GM23338 (cell line): ENCODE data around the gene CCDC82. TPM values are rescaled to one million over a fixed set of nuclear protein-coding genes. Genes with fewer than 3 reads are reported as not detected.

Experiments
- ATAC-seq: fragments of 200-7000 bp; cut with Tn5 transposase; 3 replicates; pipeline ENCODE4 v1.9.1; 2020
- DNase-seq: peaks from one replicate; pipeline ENCODE4 v3.0.0-alpha.2; 2015; ENCODE audit warnings: low spot score
- H2AFZ ChIP-seq: fragments of 200-600 bp; sonication (generic); 2 replicates; pipeline ENCODE4 v1.8.0; 2016; ENCODE audit warnings: antibody characterized with exemption, mild to moderate bottlenecking, moderate library complexity
- H3F3A ChIP-seq: fragments of 200-600 bp; sonication (generic); replicated peaks from 2 replicates; pipeline ENCODE4 v1.8.0; 2017; ENCODE audit warnings: antibody characterized with exemption, mixed run types, low read depth
- H3K27ac ChIP-seq: fragments of 200-600 bp; sonication (generic); 2 replicates; pipeline ENCODE4 v1.6.1; 2016; ENCODE audit warnings: low read depth
- H3K27me3 ChIP-seq: fragments of 200-600 bp; sonication (generic); 2 replicates; pipeline ENCODE4 v1.8.0; 2016; ENCODE audit warnings: mild to moderate bottlenecking, mixed run types, moderate library complexity; ENCODE audit not compliant: insufficient read depth
- H3K36me3 ChIP-seq: fragments of 200-600 bp; sonication (generic); 2 replicates; pipeline ENCODE4 v1.8.0; 2016; ENCODE audit warnings: mild to moderate bottlenecking; ENCODE audit not compliant: insufficient read depth
- H3K4me1 ChIP-seq: fragments of 200-600 bp; sonication (generic); 2 replicates; pipeline ENCODE4 v1.8.0; 2016; ENCODE audit warnings: mild to moderate bottlenecking, moderate library complexity; ENCODE audit not compliant: insufficient read depth
- H3K4me2 ChIP-seq: fragments of 200-600 bp; sonication (generic); 2 replicates; pipeline ENCODE4 v1.7.1; 2017; ENCODE audit warnings: mixed run types
- H3K4me3 ChIP-seq: fragments of 200-600 bp; sonication (generic); 2 replicates; pipeline ENCODE4 v1.6.1; 2016; ENCODE audit warnings: mixed run types
- H3K79me2 ChIP-seq: fragments of 200-600 bp; sonication (generic); replicated peaks from 2 replicates; pipeline ENCODE4 v1.8.0; 2017; ENCODE audit warnings: mild to moderate bottlenecking; ENCODE audit not compliant: insufficient read depth
- H3K9me2 ChIP-seq: fragments of 200-600 bp; sonication (generic); 2 replicates; pipeline ENCODE4 v1.8.0; 2017; ENCODE audit not compliant: insufficient read depth
- H4K20me1 ChIP-seq: fragments of 200-600 bp; sonication (generic); replicated peaks from 2 replicates; pipeline ENCODE4 v1.8.0; 2017; ENCODE audit warnings: mild to moderate bottlenecking; ENCODE audit not compliant: insufficient read depth
- H3K27ac Mint-ChIP-seq: 2 replicates; pipeline ENCODE4 v1.8.0; 2020; ENCODE audit warnings: inconsistent platforms, mild to moderate bottlenecking, moderate library complexity, mixed read lengths
- H3K27me3 Mint-ChIP-seq: 3 replicates; pipeline ENCODE4 v1.8.0; 2022; ENCODE audit warnings: low read depth, mild to moderate bottlenecking, moderate library complexity, mixed read lengths, inconsistent platforms; ENCODE audit not compliant: insufficient read depth, poor library complexity
- H3K36me3 Mint-ChIP-seq: 3 replicates; pipeline ENCODE4 v1.8.0; 2021; ENCODE audit warnings: low read depth, mild to moderate bottlenecking, inconsistent platforms, moderate library complexity, mixed read lengths
- H3K4me1 Mint-ChIP-seq: 3 replicates; pipeline ENCODE4 v1.8.0; 2020; ENCODE audit warnings: mild to moderate bottlenecking, inconsistent platforms, mixed read lengths
- H3K4me3 Mint-ChIP-seq: 3 replicates; pipeline ENCODE4 v1.8.0; 2021; ENCODE audit warnings: moderate library complexity, mild to moderate bottlenecking, inconsistent platforms, mixed read lengths
- H3K9me3 Mint-ChIP-seq: 3 replicates; pipeline ENCODE4 v1.8.0; 2020; ENCODE audit warnings: moderate library complexity, mild to moderate bottlenecking, inconsistent platforms, mixed read lengths
- CREB1 ChIP-seq: fragments of 250-450 bp; sonication (Bioruptor Pico); IDR thresholded peaks from 2 replicates; pipeline ENCODE4 v1.5.0; 2020; ENCODE audit warnings: low read depth, mild to moderate bottlenecking, moderate library complexity
- CTCF ChIP-seq, 2 experiments: fragments of 200-600 bp in 1 of 2; sonication (generic) in 1 of 2; conservative IDR thresholded peaks; 2 replicates each; pipeline versions ENCODE4 v1.5.1 to v1.6.1; 2016 to 2017; ENCODE audit warnings: antibody characterized with exemption in 2 of 2, low read depth in 2 of 2, mild to moderate bottlenecking in 2 of 2, moderate library complexity in 1 of 2
- ETS1 ChIP-seq: IDR thresholded peaks from 2 replicates; pipeline ENCODE4 v1.6.1; 2016; ENCODE audit warnings: antibody characterized with exemption
- EZH2phosphoT487 ChIP-seq: fragments of 200-600 bp; sonication (generic); IDR thresholded peaks from one replicate; pipeline ENCODE4 v1.8.1; 2018; ENCODE audit warnings: antibody characterized with exemption; ENCODE audit not compliant: unreplicated experiment
- JUNB ChIP-seq: IDR thresholded peaks from one replicate; pipeline ENCODE4 v1.6.1; 2016; ENCODE audit warnings: antibody characterized with exemption; ENCODE audit not compliant: unreplicated experiment
- NANOG ChIP-seq: IDR thresholded peaks from 2 replicates; pipeline ENCODE4 v1.6.1; 2016; ENCODE audit warnings: antibody characterized with exemption, borderline replicate concordance
- POLR2AphosphoS5 ChIP-seq: IDR thresholded peaks from 2 replicates; pipeline ENCODE4 v1.6.1; 2016; ENCODE audit warnings: antibody characterized with exemption, low read depth
- REST ChIP-seq: IDR thresholded peaks from one replicate; pipeline ENCODE4 v1.6.1; 2018; ENCODE audit warnings: antibody characterized with exemption; ENCODE audit not compliant: unreplicated experiment
- STAT1 ChIP-seq: IDR thresholded peaks from one replicate; pipeline ENCODE4 v1.6.1; 2016; ENCODE audit warnings: antibody characterized with exemption; ENCODE audit not compliant: unreplicated experiment
- ZNF114 ChIP-seq: fragments of 250-450 bp; sonication (Bioruptor Pico); IDR thresholded peaks from 2 replicates; pipeline ENCODE4 v1.5.0; 2020; ENCODE audit warnings: mild to moderate bottlenecking, moderate library complexity
- ZNF331 ChIP-seq: fragments of 250-450 bp; sonication (Bioruptor Pico); IDR thresholded peaks from 2 replicates; pipeline ENCODE4 v1.5.0; 2020; ENCODE audit warnings: low read depth, mild to moderate bottlenecking, moderate library complexity
- ZNF462 ChIP-seq: fragments of 250-450 bp; sonication (Bioruptor Pico); IDR thresholded peaks from 2 replicates; pipeline ENCODE4 v1.5.0; 2020; ENCODE audit warnings: mild to moderate bottlenecking, moderate library complexity
- polyA plus RNA-seq: library from polyadenylated mRNA; unstranded; fragments of >200 nt; fragmentation: Nextera tagmentation; extraction: Ambion mirVana; gene quantifications from 2 replicates; pipeline ENCODE4 v1.2.1, GENCODE V29; 2016
- total RNA-seq: library from RNA; depleted of rRNA; stranded (reverse); fragments of >200 nt; shearing (Covaris generic); gene quantifications from 2 replicates; pipeline ENCODE4 v1.2.3, GENCODE V29; 2014

Gene CCDC82
- total and polyA plus RNA-seq, 2 experiments from 2014 or later: 15.7 to 45.8 TPM

GRCh38 chr11:96319898-96320656 lies 69.6 kb downstream of the CCDC82 start (continued):
- TF ChIP-seq ETS1 (no peak), EZH2phosphoT487 (no peak), JUNB (no peak), STAT1 (no peak), NANOG (no peak), CTCF (conservative IDR thresholded peaks at IDR 0.05; ENCODE audit: low read depth in 2 of 2) (no peak), ZNF114 (CRISPR knock-in tag) (no peak), ZNF331 (no peak), CREB1 (CRISPR knock-in tag) (no peak), REST (no peak), POLR2AphosphoS5 (no peak)

GRCh38 chr11:96318850-96319249 lies 70.9 kb downstream of the CCDC82 start:
- Mint-ChIP-seq H3K27ac (no peak overlapping the region), H3K27me3 (no peaks in the 10 kb centered on the region), H3K4me1 (peaks cover 51% of the 10 kb centered on the region), H3K4me3 (no peak overlapping the region), H3K36me3 (no peaks in the 10 kb centered on the region; the same call in 2 of the 3 replicates), H3K9me3 (no peaks in the 10 kb centered on the region)
- Histone ChIP-seq H3K79me2 (peaks cover 38% of the 10 kb centered on the region), H3K4me2 (no peak overlapping the region), H3F3A (no peaks in the 10 kb centered on the region), H3K4me1 (peaks cover 35% of the 10 kb centered on the region), H3K27ac (no peak overlapping the region), H3K4me3 (no peak overlapping the region), H3K36me3 (no peaks in the 10 kb centered on the region), H3K27me3 (no peaks in the 10 kb centered on the region), H3K9me2 (peaks cover 7% of the 10 kb centered on the region; the same call in 1 of the 2 replicates), H2AFZ (no peak overlapping the region), H4K20me1 (no peaks in the 10 kb centered on the region)
- DNase-seq (no peak), ATAC-seq (no peak)
- TF ChIP-seq EZH2phosphoT487 (no peak), STAT1 (no peak), ZNF114 (CRISPR knock-in tag) (no peak), JUNB (no peak), ZNF462 (CRISPR knock-in tag) (no peak), POLR2AphosphoS5 (no peak)
